GM12874 (cell line): ENCODE measurements around the gene MAS1L.

Experiments used
- TF ChIP-seq, protein P1 (sequence below): IDR thresholded peaks from 2 replicates; pipeline ENCODE4 v1.5.1; 2011; ENCODE audit warnings: low read depth, mild to moderate bottlenecking, control low read depth, low read length, moderate library complexity; ENCODE audit not compliant: insufficient read depth

MAS1L gene

DNA sequence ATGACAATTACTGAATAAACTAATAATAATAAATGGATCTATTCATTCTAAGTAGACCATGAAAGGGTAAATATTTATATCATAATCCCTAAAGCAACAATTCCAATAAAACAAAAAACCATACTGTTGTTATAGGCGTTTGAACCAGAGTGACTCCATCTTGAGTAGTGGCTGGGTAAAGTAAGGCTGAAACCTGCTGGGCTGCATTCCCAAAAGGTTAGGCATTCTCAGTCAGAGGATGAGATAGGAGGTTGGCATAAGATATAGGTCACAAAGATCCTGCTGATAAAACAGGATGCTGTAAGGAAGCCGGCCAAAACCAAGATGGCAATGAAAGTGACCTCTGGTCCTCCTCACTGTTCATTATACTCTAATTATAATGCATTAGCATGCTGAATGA lies 22.5 kb downstream of the MAS1L start:
- TF ChIP-seq, protein P1, sequence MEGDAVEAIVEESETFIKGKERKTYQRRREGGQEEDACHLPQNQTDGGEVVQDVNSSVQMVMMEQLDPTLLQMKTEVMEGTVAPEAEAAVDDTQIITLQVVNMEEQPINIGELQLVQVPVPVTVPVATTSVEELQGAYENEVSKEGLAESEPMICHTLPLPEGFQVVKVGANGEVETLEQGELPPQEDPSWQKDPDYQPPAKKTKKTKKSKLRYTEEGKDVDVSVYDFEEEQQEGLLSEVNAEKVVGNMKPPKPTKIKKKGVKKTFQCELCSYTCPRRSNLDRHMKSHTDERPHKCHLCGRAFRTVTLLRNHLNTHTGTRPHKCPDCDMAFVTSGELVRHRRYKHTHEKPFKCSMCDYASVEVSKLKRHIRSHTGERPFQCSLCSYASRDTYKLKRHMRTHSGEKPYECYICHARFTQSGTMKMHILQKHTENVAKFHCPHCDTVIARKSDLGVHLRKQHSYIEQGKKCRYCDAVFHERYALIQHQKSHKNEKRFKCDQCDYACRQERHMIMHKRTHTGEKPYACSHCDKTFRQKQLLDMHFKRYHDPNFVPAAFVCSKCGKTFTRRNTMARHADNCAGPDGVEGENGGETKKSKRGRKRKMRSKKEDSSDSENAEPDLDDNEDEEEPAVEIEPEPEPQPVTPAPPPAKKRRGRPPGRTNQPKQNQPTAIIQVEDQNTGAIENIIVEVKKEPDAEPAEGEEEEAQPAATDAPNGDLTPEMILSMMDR = no peak

DNA sequence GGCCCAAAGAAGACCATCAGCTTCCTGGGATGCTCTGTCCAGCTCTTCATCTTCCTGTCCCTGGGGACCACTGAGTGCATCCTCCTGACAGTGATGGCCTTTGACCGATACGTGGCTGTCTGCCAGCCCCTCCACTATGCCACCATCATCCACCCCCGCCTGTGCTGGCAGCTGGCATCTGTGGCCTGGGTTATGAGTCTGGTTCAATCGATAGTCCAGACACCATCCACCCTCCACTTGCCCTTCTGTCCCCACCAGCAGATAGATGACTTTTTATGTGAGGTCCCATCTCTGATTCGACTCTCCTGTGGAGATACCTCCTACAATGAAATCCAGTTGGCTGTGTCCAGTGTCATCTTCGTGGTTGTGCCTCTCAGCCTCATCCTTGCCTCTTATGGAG lies 25.7 kb downstream of the MAS1L start:
- TF ChIP-seq, protein P1 = no peak

DNA sequence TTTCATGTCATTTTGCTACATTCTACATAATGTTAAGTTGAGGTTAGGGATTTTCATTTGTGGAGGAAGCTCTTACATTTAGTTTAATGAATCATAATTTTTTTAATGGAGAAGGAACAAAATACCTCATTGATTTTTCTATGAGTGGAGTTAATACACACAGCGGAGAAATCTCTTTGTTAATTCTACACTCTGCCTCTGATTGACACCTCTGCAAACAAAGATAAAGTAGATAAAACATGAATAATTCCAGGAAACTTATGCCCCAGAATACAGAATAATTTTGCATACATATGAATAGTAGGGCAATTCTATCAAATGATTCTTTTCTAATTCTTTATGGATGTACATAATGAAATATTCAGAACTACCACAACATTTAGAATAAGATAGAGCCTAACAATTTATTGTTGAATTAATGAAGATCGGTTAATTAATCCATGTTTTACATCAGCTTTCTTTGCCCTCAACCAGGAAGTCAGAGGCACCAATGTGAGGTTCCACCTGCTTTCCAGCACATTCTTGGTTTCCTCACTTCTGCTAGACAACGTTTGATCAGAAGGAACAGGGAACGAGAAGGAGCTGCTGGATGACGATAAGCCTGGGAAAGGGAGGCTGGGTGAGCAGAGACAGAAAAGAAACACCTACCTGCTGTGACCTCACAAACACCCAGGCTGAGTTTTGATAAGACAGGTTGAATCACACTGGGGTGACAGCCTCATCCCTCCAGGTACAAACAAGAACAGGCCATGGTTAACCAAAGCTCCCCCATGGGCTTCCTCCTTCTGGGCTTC lies 26.5 kb downstream of the MAS1L start:
- TF ChIP-seq, protein P1 = no peak

DNA sequence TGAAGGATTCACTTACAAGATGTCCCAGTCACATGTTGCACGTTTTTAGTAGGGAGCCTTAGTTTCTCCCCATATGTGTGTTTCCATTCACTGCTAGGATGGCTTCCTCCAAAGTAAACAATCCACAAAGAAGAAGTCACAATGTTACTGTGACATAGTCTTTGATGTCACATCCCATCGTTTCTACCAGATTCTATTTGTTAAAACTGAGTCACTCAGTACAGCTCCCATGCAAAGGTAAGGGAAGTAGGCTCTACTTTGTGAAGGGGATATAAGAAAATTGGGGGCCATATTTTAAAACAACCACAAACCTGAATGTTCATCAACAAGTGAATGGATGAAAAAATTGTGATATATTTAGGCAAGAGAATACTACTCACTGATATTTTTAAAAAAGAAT lies 30.8 kb downstream of the MAS1L start, which contains the start of the genes OR11A1 and OR2H1:
TSS of gene OR11A1 (minus strand) at position 101 of the 400 bp plus-strand sequence. CDS start 29,430 bp downstream, outside the sequence.
TSS of gene OR2H1 (plus strand) at position 185 of the 400 bp plus-strand sequence. CDS start 4,615 bp downstream, outside the sequence.
- TF ChIP-seq, protein P1 = no peak

DNA sequence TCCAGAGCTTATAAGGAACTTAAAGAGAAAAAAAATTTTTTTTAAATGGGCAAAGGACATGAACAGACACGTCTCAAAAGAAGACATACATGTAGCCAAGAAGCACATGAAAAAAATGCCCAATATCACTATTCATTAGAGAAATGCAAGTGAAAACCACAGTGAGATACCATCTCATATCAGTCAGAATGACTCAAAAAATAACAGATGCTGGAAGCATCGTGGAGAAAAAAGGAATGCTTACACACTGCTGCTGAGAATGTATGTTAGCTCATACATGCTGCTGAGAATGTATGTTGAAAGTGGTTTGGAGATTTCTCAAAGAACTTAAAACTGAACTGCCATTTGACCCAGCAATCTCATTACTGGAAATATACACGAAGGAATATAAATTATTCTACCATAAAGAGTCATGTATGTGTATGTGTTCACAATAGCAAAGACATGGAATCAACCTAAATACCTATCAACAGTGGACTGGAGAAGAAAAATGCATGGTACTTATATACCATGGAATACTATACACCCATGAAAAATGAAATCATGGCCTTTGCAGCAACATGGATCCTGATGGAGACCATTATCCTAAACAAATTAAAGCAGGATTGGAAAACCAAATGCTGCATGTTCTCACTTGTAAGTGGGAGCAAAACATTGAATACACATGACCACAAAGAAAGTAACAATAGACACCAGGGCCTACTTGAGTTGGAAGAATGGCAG lies 36.1 kb downstream of the MAS1L start:
- TF ChIP-seq, protein P1 = no peak

DNA sequence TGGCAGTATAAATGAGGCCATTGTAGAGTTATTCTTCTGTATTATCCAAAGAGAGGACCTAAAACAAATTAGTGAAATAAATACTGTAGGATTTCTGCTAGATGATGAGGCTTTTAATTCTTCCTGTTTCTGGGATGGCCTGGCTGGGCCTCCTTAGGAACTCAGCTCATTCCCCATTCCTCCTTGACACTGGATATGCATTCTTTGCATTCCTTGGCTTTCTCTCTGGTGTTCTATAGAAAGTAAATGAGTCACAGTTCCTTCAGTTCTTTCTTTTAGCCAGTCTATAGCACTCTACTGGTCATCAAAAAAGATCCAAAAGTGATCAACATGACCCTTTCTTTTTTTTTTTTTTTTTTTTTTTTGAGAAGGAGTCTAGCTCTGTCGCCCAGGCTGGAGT lies 40.1 kb downstream of the MAS1L start:
- TF ChIP-seq, protein P1 = no peak

DNA sequence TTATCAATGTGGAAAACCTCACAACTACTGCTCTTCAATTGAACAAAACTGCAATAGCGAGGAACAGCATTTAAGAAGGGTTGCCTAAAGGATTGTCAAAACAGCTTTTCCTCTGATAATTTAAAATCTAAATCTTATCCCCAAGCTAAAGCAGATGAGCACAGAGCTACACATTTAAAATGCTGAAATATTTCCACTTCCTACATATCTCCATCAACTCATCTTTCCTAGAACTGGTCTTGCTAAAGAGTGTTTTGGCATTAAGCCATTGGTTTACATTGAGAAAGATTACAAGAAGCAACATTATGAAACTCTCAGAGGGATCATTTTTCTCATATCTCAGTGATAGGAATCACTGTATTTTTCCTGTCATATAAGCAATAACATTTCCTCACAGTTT lies 45.0 kb downstream of the MAS1L start:
- TF ChIP-seq, protein P1 = no peak
